Stimulated activated CD4-positive, alpha-beta T cell treated with anti-CD3 and anti-CD28 coated beads, Interleukin-12 subunit alpha, Interleukin-12 subunit beta, amount 100 ng/mL, for 48 hours (primary cell): ENCODE data around the gene TP53BP1.
"Not testable (repeated sequence)": the region's sequence is repeated elsewhere in the genome, so short reads cannot be mapped to it uniquely, and the experiment has no call there.

ENCODE experiments used
- DNase-seq, 3 donors: peaks; one replicate each; pipeline ENCODE4 v3.0.0-alpha.2; 2020; ENCODE audit warnings: low read depth in 2 of 3, low spot score in 1 of 3

Gene TP53BP1, protein sequence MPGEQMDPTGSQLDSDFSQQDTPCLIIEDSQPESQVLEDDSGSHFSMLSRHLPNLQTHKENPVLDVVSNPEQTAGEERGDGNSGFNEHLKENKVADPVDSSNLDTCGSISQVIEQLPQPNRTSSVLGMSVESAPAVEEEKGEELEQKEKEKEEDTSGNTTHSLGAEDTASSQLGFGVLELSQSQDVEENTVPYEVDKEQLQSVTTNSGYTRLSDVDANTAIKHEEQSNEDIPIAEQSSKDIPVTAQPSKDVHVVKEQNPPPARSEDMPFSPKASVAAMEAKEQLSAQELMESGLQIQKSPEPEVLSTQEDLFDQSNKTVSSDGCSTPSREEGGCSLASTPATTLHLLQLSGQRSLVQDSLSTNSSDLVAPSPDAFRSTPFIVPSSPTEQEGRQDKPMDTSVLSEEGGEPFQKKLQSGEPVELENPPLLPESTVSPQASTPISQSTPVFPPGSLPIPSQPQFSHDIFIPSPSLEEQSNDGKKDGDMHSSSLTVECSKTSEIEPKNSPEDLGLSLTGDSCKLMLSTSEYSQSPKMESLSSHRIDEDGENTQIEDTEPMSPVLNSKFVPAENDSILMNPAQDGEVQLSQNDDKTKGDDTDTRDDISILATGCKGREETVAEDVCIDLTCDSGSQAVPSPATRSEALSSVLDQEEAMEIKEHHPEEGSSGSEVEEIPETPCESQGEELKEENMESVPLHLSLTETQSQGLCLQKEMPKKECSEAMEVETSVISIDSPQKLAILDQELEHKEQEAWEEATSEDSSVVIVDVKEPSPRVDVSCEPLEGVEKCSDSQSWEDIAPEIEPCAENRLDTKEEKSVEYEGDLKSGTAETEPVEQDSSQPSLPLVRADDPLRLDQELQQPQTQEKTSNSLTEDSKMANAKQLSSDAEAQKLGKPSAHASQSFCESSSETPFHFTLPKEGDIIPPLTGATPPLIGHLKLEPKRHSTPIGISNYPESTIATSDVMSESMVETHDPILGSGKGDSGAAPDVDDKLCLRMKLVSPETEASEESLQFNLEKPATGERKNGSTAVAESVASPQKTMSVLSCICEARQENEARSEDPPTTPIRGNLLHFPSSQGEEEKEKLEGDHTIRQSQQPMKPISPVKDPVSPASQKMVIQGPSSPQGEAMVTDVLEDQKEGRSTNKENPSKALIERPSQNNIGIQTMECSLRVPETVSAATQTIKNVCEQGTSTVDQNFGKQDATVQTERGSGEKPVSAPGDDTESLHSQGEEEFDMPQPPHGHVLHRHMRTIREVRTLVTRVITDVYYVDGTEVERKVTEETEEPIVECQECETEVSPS (N-terminal part only)

DNA sequence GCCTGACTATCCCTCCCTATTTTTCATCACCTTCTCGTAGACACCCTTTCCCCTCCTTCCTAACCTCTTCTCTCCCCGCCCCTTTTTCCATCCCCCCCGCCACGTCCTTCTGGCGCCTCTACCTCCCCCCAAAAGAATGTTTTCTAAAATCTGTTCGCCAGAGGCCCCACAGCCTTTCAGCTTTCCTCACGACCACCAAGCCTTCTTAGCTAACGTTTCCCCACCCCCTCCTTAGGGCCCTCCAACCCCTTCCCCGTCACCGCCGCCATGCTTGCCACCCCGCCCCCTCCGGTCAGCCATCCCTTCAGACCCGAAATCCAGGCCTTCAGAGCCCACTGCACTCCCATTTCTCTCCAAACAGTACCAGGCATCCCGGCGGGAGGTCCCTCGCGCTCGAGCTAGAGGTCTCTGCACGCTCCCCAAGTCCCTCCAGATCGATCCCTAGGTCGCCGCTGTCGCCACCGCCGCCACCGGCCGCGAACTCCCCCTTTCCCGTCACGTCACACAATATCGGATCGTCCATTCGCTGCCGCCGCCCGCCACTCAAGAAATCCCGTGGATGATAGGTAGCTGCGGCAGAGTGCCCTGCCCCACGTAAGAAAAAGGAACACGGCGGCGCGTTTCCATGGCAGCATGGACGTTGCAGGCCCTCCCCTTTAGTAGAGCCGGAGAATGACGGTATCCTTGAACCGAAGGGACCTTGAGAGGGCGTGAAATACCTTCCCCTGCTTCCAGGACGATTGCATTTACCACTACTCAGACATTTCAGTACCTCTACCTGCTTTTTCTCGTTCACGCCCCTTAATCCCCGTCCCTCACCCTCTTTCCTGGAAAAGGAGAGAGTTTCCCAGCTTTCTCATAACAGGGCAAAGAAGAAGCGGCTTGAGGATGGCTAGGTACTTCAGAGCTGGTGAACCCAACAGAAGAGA, at the start of gene TP53BP1:
TP53BP1 (minus strand) TSS at position 484 of the 929 bp plus-strand sequence; CDS start at position 371, 113 bp downstream.
- DNase-seq: peak; percentile 93 to 95 (median 94)

DNA sequence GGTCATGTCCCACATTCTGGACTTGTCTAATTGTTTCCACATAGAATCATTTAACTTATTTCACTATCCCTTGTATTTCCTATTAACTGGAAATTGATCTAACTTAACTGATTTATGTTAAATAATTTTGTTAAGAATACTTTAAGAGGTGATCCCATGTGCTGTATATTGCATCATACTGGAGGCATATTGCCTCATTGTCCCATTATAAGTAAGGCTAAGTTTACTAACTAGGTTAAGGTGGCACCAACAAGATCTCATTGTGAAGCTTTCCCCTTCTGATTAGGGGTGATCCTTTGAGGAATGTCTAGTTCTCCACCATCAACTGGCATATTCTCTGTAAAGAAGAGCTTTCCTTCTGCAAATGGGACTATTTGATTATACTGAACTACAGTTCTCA, 48.8 kb upstream of the TP53BP1 start:
- DNase-seq: no peak

DNA sequence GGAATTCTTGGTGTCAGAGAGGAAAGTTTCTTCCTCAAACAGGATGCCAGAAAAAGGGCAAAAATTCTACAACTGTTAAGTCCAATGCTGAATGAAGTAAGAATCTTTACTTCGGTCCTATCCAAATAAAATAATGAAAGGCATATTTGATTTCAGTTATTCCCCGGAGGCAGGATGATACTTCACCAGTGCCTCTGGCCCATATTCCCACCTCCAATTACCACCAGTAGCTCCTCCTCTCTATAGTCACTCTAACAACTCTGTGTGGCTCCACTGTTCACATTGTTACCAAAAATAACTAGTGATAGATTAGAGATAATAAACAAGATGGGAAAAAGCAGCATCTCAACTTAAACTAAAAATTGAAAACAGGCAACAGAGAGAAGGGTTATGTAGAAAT, 45.1 kb upstream of the TP53BP1 start:
- no peak for DNase-seq

DNA sequence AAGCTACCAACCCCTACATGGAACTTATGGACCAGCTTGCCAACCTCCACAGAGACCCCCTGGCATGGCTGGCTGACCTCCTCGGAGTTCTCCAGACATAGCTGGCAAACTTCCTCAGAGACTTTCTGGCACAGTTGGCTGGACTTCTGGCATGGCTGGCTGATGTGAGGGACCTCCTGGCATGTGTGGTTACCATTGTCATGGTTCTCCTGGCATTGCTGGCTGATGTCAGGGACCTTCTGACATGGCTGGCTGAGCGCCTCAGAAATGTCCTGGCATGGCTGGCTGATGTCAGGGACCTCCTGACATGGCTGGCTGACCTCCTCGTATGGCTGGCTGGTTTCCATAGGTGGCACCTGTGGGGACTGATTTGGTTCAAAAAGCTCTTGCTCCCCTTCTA, 41.9 kb upstream of the TP53BP1 start:
- DNase-seq: no peak

DNA sequence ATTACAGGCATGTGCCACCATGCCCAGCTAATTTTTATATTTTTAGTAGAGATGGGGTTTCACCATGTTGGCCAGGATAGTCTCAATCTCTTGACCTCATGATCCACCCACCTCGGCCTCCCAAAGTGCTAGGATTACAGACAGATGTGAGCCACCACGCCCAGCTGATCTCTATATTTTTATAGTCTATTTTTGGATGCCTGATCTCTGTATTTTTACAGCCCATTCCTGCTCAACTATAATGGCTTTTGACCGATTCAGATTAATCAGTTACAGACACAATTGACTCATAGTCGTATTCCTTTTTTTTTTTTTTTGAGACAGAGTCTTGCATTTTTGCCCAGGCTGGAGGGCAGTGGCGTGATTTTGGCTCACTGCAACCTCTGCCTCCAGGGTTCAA, 39.9 kb upstream of the TP53BP1 start:
- not testable (repeated sequence) for DNase-seq

DNA sequence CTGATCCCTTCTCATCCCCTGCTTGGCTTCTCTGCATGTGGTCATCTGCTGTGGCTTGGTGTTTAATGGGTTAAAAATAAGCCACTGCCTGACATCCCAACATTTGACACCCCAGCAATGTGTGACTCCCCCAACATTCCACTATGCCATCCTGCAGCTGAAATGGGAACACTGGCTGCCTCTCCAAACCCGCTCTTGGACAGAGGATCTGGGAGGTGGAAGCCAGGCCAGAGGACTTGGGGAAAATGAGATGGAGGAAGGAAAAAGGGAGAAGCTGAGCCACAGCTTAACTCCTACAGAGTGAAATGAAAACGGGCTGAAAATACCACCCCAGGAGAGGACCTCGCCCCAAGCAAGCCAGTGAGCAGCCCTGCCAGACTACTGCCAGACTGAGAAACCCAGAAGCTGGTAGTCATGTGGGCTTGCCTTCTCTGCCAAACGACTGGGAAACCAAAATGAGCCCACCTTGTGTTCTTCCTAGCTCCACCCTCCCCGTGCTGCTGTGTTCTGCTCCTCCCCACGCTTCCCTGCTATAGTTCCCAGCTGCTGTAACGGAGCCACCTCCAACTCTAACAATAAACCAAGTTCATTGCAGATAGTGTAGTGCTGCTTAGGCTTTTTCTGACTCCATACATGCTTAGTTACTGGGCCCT, 38.2 kb upstream of the TP53BP1 start:
- DNase-seq: no peak

DNA sequence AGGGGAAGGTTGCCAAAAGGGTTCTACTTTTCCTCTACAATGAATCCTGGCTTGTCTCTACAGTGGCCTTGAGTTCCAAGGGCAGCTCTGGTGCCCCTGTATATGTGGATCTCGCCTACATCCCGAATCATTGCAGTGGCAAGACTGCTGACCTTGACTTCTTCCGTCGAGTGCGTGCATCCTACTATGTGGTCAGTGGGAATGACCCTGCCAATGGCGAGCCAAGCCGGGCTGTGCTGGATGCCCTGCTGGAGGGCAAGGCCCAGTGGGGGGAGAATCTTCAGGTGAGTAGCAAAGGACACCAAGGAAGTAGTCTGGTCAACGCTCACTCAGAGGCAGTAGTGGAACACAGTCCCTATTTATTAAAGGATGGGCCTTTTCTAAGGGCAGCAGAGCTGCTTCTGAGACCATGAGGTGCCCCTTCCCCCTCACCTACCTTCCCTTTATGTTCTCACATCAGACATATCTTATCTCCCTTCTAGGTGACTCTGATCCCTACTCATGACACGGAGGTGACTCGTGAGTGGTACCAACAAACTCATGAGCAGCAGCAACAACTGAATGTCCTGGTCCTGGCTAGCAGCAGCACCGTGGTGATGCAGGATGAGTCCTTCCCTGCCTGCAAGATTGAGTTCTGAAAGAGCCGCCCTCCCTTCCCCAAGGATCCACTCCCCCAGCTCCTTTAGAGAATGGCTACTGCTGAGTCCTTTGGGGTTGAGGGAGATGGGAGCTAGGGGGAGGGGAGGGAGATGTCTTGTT, 36.8 kb upstream of the TP53BP1 start:
- DNase-seq: no peak

DNA sequence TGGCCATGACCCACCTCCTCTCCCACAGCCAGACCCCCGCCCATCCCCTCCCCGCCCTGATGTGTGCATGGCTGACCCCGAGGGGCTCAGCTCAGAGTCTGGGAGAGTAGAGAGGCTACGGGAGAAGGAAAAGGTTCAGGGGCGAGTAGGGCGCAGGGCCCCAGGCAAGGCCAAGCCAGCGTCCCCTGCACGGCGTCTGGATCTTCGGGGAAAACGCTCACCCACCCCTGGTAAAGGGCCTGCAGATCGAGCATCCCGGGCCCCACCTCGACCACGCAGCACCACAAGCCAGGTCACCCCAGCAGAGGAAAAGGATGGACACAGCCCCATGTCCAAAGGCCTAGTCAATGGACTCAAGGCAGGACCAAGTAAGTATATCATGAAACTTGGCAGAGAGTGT, 36.2 kb upstream of the TP53BP1 start:
- DNase-seq: no peak

DNA sequence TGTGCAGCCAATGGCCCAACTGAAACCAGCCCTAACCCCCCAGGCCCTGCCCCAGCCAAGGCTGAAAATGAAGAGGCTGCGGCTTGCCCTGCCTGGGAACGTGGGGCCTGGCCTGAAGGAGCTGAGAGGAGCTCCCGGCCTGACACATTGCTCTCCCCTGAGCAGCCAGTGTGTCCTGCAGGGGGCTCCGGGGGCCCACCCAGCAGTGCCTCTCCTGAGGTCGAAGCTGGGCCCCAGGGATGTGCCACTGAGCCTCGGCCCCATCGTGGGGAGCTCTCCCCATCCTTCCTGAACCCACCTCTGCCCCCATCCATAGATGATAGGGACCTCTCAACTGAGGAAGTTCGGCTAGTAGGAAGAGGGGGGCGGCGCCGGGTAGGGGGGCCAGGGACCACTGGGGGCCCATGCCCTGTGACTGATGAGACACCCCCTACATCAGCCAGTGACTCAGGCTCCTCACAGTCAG, 35.6 kb upstream of the TP53BP1 start:
- DNase-seq: no peak

DNA sequence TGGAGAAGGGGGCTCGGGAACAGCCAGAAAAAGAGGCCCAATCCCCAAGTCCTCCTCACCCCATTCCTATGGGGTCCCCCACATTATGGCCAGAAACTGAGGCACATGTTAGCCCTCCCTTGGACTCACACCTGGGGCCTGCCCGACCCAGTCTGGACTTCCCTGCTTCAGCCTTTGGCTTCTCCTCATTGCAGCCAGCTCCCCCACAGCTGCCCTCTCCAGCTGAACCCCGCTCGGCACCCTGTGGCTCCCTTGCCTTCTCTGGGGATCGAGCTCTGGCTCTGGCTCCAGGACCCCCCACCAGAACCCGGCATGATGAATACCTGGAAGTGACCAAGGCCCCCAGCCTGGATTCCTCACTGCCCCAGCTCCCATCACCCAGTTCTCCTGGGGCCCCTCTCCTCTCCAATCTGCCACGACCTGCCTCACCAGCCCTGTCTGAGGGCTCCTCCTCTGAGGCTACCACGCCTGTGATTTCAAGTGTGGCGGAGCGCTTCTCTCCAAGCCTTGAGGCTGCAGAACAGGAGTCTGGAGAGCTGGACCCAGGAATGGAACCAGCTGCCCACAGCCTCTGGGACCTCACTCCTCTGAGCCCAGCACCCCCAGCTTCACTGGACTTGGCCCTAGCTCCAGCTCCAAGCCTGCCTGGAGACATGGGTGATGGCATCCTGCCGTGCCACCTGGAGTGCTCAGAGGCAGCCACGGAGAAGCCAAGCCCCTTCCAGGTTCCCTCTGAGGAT, 35.0 kb upstream of the TP53BP1 start:
- no peak for DNase-seq

DNA sequence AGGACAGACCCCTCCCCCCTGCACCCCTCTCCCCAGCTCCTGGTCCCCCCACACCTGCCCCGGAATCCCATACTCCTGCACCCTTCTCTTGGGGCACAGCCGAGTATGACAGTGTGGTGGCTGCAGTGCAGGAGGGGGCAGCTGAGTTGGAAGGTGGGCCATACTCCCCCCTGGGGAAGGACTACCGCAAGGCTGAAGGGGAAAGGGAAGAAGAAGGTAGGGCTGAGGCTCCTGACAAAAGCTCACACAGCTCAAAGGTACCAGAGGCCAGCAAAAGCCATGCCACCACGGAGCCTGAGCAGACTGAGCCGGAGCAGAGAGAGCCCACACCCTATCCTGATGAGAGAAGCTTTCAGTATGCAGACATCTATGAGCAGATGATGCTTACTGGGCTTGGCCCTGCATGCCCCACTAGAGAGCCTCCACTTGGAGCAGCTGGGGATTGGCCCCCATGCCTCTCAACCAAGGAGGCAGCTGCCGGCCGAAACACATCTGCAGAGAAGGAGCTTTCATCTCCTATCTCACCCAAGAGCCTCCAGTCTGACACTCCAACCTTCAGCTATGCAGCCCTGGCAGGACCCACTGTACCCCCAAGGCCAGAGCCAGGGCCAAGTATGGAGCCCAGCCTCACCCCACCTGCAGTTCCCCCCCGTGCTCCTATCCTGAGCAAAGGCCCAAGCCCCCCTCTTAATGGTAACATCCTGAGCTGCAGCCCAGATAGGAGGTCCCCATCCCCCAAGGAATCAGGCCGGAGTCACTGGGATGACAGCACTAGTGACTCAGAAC, 34.3 kb upstream of the TP53BP1 start:
- DNase-seq: no peak

DNA sequence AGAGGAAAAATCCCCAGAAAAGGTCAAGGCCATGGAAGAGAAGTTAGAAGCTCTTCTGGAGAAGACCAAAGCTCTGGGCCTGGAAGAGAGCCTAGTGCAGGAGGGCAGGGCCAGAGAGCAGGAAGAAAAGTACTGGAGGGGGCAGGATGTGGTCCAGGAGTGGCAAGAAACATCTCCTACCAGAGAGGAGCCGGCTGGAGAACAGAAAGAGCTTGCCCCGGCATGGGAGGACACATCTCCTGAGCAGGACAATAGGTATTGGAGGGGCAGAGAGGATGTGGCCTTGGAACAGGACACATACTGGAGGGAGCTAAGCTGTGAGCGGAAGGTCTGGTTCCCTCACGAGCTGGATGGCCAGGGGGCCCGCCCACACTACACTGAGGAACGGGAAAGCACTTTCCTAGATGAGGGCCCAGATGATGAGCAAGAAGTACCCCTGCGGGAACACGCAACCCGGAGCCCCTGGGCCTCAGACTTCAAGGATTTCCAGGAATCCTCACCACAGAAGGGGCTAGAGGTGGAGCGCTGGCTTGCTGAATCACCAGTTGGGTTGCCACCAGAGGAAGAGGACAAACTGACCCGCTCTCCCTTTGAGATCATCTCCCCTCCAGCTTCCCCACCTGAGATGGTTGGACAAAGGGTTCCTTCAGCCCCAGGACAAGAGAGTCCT, 33.4 kb upstream of the TP53BP1 start:
- DNase-seq: no peak

DNA sequence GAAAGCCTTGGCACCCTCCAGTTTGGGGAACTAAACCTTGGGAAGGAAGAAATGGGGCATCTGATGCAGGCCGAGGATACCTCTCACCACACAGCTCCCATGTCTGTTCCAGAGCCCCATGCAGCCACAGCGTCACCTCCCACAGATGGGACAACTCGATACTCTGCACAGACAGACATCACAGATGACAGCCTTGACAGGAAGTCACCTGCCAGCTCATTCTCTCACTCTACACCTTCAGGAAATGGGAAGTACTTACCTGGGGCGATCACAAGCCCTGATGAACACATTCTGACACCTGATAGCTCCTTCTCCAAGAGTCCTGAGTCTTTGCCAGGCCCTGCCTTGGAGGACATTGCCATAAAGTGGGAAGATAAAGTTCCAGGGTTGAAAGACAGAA, 32.2 kb upstream of the TP53BP1 start:
- DNase-seq: no peak

DNA sequence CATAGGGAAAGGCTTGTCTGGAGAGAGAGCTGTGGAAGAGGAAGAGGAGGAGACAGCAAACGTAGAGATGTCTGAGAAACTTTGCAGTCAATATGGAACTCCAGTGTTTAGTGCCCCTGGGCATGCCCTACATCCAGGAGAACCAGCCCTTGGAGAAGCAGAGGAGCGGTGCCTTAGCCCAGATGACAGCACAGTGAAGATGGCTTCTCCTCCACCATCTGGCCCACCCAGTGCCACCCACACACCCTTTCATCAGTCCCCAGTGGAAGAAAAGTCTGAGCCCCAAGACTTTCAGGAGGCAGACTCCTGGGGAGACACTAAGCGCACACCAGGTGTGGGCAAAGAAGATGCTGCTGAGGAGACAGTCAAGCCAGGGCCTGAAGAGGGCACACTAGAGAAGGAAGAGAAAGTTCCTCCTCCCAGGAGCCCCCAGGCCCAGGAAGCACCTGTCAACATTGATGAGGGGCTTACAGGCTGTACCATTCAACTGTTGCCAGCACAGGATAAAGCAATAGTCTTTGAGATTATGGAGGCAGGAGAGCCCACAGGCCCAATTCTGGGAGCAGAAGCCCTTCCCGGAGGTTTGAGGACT, 31.4 kb upstream of the TP53BP1 start:
- DNase-seq: no peak

DNA sequence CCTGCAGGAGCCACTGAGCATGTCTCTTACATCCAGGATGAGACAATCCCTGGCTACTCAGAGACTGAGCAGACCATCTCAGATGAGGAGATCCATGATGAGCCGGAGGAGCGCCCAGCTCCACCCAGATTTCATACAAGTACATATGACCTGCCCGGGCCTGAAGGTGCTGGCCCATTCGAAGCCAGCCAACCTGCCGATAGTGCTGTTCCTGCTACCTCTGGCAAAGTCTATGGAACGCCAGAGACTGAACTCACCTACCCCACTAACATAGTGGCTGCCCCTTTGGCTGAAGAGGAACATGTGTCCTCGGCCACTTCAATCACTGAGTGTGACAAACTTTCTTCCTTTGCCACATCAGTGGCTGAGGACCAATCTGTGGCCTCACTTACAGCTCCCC, 30.7 kb upstream of the TP53BP1 start:
- DNase-seq: no peak

DNA sequence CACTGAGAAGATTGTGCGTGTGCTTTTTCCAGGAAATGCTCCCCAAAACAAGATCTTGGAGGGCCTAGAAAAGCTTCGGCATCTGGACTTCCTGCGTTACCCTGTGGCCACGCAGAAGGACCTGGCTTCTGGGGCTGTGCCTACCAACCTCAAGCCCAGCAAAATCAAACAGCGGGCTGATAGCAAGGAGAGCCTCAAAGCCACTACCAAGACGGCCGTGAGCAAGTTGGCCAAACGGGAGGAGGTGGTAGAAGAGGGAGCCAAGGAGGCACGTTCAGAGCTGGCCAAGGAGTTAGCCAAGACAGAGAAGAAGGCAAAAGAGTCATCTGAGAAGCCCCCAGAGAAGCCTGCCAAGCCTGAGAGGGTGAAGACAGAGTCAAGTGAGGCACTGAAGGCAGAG, 29.3 kb upstream of the TP53BP1 start:
- no peak for DNase-seq

DNA sequence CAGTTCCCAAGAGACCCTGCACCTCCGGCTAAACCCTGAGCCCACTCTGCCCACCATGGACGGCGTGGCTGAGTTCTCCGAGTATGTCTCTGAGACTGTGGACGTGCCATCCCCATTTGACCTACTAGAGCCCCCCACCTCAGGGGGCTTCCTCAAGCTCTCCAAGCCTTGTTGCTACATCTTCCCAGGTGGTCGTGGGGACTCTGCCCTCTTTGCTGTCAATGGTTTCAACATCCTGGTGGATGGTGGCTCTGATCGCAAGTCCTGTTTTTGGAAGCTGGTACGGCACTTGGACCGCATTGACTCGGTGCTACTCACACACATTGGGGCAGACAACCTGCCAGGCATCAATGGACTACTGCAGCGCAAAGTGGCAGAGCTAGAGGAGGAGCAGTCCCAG, 28.5 kb upstream of the TP53BP1 start:
- no peak for DNase-seq
